HG03378 (cell line): ENCODE measurements around the gene SDHAF1.
"Not testable (repeated sequence)": the region's sequence is repeated elsewhere in the genome, so short reads cannot be mapped to it uniquely, and the experiment has no call there.

Experiments used
- ATAC-seq: cut with Tn5 transposase; IDR thresholded peaks from one replicate; pipeline ENCODE4 v1.9.1; 2021; ENCODE audit warnings: mild to moderate bottlenecking, moderate library complexity; ENCODE audit not compliant: unreplicated experiment

SDHAF1 gene

GRCh38 chr19:36014012-36014924 is 19.3 kb downstream of the SDHAF1 start, which contains the start of gene ALKBH6:
ALKBH6 (minus strand) TSS chr19:36014213; CDS start chr19:36013397, 816 bp downstream.
- peak; percentile 93 for ATAC-seq

GRCh38 chr19:36019061-36019670 is 24.2 kb downstream of the SDHAF1 start:
- no peak for ATAC-seq

- ATAC-seq, result no peak
Measured at GRCh38 chr19:36023432-36023831, 28.4 kb downstream of the SDHAF1 start.

- ATAC-seq, result no peak
Measured at GRCh38 chr19:36025541-36025940, 30.6 kb downstream of the SDHAF1 start.

- no peak for ATAC-seq
Measured at GRCh38 chr19:36026091-36026876, 31.3 kb downstream of the SDHAF1 start.

GRCh38 chr19:36027696-36028095 is 32.7 kb downstream of the SDHAF1 start:
- ATAC-seq, result no peak

GRCh38 chr19:36028313-36029041 is 33.5 kb downstream of the SDHAF1 start:
- no peak for ATAC-seq

GRCh38 chr19:36030264-36031148 is 35.5 kb downstream of the SDHAF1 start:
- ATAC-seq, result no peak

- no peak for ATAC-seq
Measured at GRCh38 chr19:36031308-36031707, 36.3 kb downstream of the SDHAF1 start.

- ATAC-seq, result no peak
Measured at GRCh38 chr19:36032251-36033104, 37.5 kb downstream of the SDHAF1 start, which contains the start of gene CLIP3. CLIP3 (minus strand) TSS chr19:36032873; CDS start chr19:36032357, 516 bp downstream.

- ATAC-seq, result no peak
Measured at GRCh38 chr19:36040495-36040894, 45.5 kb downstream of the SDHAF1 start.

GRCh38 chr19:36041092-36041491 is 46.1 kb downstream of the SDHAF1 start:
- ATAC-seq, result not testable (repeated sequence)

GRCh38 chr19:36041831-36042230 is 46.8 kb downstream of the SDHAF1 start:
- ATAC-seq, result no peak

GRCh38 chr19:36043952-36044351 is 49.0 kb downstream of the SDHAF1 start:
- ATAC-seq, result no peak
